K562 (cell line): ENCODE data around the gene PRKAG2. TPM values are rescaled to one million over a fixed set of nuclear protein-coding genes. Genes with fewer than 3 reads are reported as not detected.

Experiments used
- BRD9 ChIP-seq: fragments of 450-650 bp; IDR thresholded peaks from 2 replicates; pipeline ENCODE4 v1.6.1; 2018; ENCODE audit warnings: low read depth; ENCODE audit not compliant: partially characterized antibody
- ELF1 ChIP-seq: fragments of 200-800 bp; sonication (Bioruptor generic); IDR thresholded peaks from 2 replicates; pipeline ENCODE4 v1.6.1; 2016; ENCODE audit warnings: missing genetic modification characterization, missing compliant biosample characterization
- JUN ChIP-seq, 2 experiments: sonication (generic) in 1 of 2; formaldehyde crosslinking in 1 of 2; IDR thresholded peaks; 2 replicates each; pipeline versions ENCODE4 v1.6.1 to v1.8.0; 2012 to 2022; ENCODE audit warnings: borderline replicate concordance in 2 of 2, mild to moderate bottlenecking in 2 of 2, improper control_type of control experiment in 1 of 2, low read depth in 1 of 2, low read length in 1 of 2, missing genetic modification reagents in 1 of 2
- JUNB ChIP-seq: fragments of 450-650 bp; formaldehyde crosslinking; conservative IDR thresholded peaks from 2 replicates; pipeline ENCODE4 v1.4.0; 2020; ENCODE audit warnings: mild to moderate bottlenecking
- KDM5B ChIP-seq: fragments of 200-600 bp; sonication (generic); IDR thresholded peaks from 2 replicates; pipeline ENCODE4 v1.6.1; 2012; ENCODE audit warnings: low read depth, mild to moderate bottlenecking, moderate library complexity, low read length, control low read depth, inconsistent platforms; ENCODE audit not compliant: insufficient replicate concordance
- TBL1XR1 ChIP-seq, 2 experiments: IDR thresholded peaks; 2 replicates each; pipeline ENCODE4 v1.6.1; 2012; ENCODE audit warnings: improper control_type of control experiment in 2 of 2, low read length in 2 of 2, mild to moderate bottlenecking in 1 of 2
- TEAD4 ChIP-seq, 2 experiments: sonication (generic) in 1 of 2; formaldehyde crosslinking in 1 of 2; IDR thresholded peaks; 2 replicates each; pipeline versions ENCODE4 v1.6.1 to v1.8.0; 2012 to 2022; ENCODE audit warnings: borderline replicate concordance in 1 of 2, inconsistent platforms in 1 of 2, low read length in 1 of 2, mild to moderate bottlenecking in 1 of 2, missing genetic modification reagents in 1 of 2
- ZBED1 ChIP-seq: IDR thresholded peaks from 2 replicates; pipeline ENCODE4 v1.6.1; 2014
- ZFP36 ChIP-seq: fragments of 150-350 bp; IDR thresholded peaks from 2 replicates; pipeline ENCODE4 v1.6.1; 2018; ENCODE audit warnings: low read length, low read depth; ENCODE audit not compliant: partially characterized antibody
- ZNF143 ChIP-seq: sonication (generic); formaldehyde crosslinking; IDR thresholded peaks from 2 replicates; pipeline ENCODE4 v1.9.0; 2022; ENCODE audit warnings: mild to moderate bottlenecking, missing genetic modification reagents
- ZNF551 ChIP-seq: fragments of 250-450 bp; sonication (Bioruptor Pico); IDR thresholded peaks from 2 replicates; pipeline ENCODE4 v1.5.0; 2021; ENCODE audit warnings: mild to moderate bottlenecking, moderate library complexity
- polyA plus RNA-seq, 8 experiments: library from polyadenylated mRNA; depleted of rRNA in 4 of 8; stranded (reverse) in 5 of 8; unstranded in 3 of 8; fragments of >200 nt; fragmentation: Nextera tagmentation in 2 of 8; fragmentation: Illumina TruSeq in 1 of 8; extraction: Ambion mirVana in 2 of 8; extraction: Trizol in 1 of 8; gene quantifications; 2 replicates each; pipeline versions ENCODE4 v1.2.1 to v1.2.3, GENCODE V29; 2011 to 2014; ENCODE audit warnings: inconsistent platforms in 1 of 8, missing spikeins in 1 of 8
- total RNA-seq, 7 experiments: library from RNA; depleted of rRNA in 6 of 7; stranded (reverse); fragments of >200 nt in 6 of 7; fragmentation: Illumina TruSeq in 2 of 7; extraction: Trizol in 2 of 7; gene quantifications; 2 replicates each; pipeline versions ENCODE4 v1.2.1 to v1.2.3, GENCODE V29; 2011 to 2021; ENCODE audit warnings: low replicate concordance in 1 of 7
- TF ChIP-seq, protein P1 (sequence below): fragments of 250-450 bp; sonication (Bioruptor Pico); IDR thresholded peaks from 2 replicates; pipeline ENCODE4 v1.9.0; 2021; ENCODE audit warnings: mild to moderate bottlenecking, inconsistent platforms
- TF ChIP-seq, protein P2 (sequence below): fragments of 450-650 bp; formaldehyde crosslinking; IDR thresholded peaks from 2 replicates; pipeline ENCODE4 v1.4.0; 2020; ENCODE audit warnings: mild to moderate bottlenecking, moderate library complexity
- TF ChIP-seq, protein P3 (sequence below): fragments of 450-650 bp; IDR thresholded peaks from 2 replicates; pipeline ENCODE4 v1.6.1; 2016; ENCODE audit warnings: antibody characterized with exemption
- TF ChIP-seq, protein P4 (sequence below): sonication (generic); formaldehyde crosslinking; IDR thresholded peaks from 2 replicates; pipeline ENCODE4 v1.8.0; 2022; ENCODE audit warnings: mild to moderate bottlenecking, missing genetic modification reagents
- TF ChIP-seq, protein P5 (sequence below): fragments of 450-650 bp; formaldehyde crosslinking; IDR thresholded peaks from 2 replicates; pipeline ENCODE4 v1.4.0; 2022; ENCODE audit warnings: missing genetic modification characterization
- TF ChIP-seq, protein P6 (sequence below): sonication (generic); formaldehyde crosslinking; IDR thresholded peaks from 2 replicates; pipeline ENCODE4 v1.8.0; 2022; ENCODE audit warnings: mild to moderate bottlenecking, missing genetic modification reagents

The PRKAG2 gene
- total and polyA plus RNA-seq, 9 of the 15 experiments (the other 6 are each of a cell fraction or from before 2014, with no cell fraction given), result 0.99 to 5.6 (median 3.3) TPM

DNA sequence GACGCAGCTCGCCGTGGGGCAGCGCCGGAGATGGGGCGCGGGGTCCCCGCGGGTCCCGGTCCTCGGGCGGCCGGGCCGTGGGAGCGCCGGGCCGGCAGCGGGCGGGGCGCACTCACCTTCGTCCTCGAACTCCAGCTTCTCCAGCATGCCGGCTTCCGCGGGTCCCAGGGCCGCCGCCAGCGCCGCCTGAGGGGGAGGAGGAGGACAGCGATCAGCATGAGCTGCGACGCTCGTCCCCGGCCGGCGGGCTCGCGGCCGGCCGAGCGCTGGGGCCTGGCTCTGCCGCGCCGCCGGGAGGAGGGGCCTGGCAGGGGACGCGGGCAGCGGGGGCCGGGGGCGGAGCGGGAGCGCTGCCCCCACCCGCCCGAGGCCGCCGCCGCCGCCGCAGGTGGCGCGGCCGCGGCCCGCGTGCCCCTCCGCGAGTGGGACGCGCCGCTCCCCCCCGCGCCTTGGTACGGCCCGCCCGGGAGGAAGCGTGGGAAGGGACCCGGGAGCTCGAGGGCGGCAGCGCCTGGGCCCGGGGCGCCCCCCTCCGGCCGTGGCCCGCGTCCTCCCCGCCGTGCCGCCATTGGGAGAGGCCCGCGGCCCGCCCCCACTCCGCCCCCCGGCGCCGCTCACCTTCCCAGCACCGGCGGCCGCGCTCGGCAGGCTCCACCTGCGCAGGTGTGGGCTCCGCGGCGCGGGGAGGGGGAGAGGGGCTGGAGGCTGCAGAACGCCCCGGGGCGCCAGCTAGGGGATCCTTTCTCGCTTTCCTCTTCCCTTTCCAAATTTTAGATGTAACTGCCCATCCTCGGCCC lies 244.8 kb downstream of the PRKAG2 start (continued):
- TF ChIP-seq JUN (IDR thresholded peaks at IDR 0.05; ENCODE audit: borderline replicate concordance, low read depth, low read length) (no peak), JUN (CRISPR knock-in tag; IDR thresholded peaks at IDR 0.05; ENCODE audit: borderline replicate concordance) (no peak), TEAD4 (IDR thresholded peaks at IDR 0.05; ENCODE audit: low read length) (no peak), TEAD4 (CRISPR knock-in tag; IDR thresholded peaks at IDR 0.05; ENCODE audit: borderline replicate concordance) (no peak), ZFP36 (no peak), JUNB (CRISPR knock-in tag) (no peak), BRD9 (no peak), ZBED1 (no peak), ELF1 (tag) (peak; percentile 67; the same call in 1 of the 2 replicates), ZNF551 (CRISPR knock-in tag) (no peak), ZNF143 (CRISPR knock-in tag) (no peak), TBL1XR1 (IDR thresholded peaks at IDR 0.05; ENCODE audit: low read length in 2 of 2) (no peak), KDM5B (peak; percentile 42)
- TF ChIP-seq, protein P1, sequence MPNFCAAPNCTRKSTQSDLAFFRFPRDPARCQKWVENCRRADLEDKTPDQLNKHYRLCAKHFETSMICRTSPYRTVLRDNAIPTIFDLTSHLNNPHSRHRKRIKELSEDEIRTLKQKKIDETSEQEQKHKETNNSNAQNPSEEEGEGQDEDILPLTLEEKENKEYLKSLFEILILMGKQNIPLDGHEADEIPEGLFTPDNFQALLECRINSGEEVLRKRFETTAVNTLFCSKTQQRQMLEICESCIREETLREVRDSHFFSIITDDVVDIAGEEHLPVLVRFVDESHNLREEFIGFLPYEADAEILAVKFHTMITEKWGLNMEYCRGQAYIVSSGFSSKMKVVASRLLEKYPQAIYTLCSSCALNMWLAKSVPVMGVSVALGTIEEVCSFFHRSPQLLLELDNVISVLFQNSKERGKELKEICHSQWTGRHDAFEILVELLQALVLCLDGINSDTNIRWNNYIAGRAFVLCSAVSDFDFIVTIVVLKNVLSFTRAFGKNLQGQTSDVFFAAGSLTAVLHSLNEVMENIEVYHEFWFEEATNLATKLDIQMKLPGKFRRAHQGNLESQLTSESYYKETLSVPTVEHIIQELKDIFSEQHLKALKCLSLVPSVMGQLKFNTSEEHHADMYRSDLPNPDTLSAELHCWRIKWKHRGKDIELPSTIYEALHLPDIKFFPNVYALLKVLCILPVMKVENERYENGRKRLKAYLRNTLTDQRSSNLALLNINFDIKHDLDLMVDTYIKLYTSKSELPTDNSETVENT, result 0 out of 2 replicates have a peak, but pooled peaks have one; percentile 2
- TF ChIP-seq, protein P2, sequence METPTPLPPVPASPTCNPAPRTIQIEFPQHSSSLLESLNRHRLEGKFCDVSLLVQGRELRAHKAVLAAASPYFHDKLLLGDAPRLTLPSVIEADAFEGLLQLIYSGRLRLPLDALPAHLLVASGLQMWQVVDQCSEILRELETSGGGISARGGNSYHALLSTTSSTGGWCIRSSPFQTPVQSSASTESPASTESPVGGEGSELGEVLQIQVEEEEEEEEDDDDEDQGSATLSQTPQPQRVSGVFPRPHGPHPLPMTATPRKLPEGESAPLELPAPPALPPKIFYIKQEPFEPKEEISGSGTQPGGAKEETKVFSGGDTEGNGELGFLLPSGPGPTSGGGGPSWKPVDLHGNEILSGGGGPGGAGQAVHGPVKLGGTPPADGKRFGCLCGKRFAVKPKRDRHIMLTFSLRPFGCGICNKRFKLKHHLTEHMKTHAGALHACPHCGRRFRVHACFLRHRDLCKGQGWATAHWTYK (CRISPR knock-in tag), result no peak
- TF ChIP-seq, protein P3, sequence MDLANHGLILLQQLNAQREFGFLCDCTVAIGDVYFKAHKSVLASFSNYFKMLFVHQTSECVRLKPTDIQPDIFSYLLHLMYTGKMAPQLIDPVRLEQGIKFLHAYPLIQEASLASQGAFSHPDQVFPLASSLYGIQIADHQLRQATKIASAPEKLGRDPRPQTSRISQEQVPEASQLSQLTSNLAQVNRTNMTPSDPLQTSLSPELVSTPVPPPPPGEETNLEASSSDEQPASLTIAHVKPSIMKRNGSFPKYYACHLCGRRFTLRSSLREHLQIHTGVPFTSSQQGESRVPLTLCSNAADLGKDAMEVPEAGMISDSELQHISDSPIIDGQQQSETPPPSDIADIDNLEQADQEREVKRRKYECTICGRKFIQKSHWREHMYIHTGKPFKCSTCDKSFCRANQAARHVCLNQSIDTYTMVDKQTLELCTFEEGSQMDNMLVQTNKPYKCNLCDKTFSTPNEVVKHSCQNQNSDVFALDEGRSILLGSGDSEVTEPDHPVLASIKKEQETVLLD, result no peak
- TF ChIP-seq, protein P4, sequence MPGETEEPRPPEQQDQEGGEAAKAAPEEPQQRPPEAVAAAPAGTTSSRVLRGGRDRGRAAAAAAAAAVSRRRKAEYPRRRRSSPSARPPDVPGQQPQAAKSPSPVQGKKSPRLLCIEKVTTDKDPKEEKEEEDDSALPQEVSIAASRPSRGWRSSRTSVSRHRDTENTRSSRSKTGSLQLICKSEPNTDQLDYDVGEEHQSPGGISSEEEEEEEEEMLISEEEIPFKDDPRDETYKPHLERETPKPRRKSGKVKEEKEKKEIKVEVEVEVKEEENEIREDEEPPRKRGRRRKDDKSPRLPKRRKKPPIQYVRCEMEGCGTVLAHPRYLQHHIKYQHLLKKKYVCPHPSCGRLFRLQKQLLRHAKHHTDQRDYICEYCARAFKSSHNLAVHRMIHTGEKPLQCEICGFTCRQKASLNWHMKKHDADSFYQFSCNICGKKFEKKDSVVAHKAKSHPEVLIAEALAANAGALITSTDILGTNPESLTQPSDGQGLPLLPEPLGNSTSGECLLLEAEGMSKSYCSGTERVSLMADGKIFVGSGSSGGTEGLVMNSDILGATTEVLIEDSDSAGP (CRISPR knock-in tag), result no peak
- TF ChIP-seq, protein P5, sequence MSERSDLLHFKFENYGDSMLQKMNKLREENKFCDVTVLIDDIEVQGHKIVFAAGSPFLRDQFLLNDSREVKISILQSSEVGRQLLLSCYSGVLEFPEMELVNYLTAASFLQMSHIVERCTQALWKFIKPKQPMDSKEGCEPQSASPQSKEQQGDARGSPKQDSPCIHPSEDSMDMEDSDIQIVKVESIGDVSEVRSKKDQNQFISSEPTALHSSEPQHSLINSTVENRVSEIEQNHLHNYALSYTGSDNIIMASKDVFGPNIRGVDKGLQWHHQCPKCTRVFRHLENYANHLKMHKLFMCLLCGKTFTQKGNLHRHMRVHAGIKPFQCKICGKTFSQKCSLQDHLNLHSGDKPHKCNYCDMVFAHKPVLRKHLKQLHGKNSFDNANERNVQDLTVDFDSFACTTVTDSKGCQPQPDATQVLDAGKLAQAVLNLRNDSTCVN (CRISPR knock-in tag), result no peak
- TF ChIP-seq, protein P6, sequence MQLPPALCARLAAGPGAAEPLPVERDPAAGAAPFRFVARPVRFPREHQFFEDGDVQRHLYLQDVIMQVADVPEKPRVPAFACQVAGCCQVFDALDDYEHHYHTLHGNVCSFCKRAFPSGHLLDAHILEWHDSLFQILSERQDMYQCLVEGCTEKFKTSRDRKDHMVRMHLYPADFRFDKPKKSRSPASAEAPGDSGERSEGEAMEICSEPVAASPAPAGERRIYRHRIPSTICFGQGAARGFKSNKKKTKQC, result peak; percentile 77; the same call in 1 of the 2 replicates
